Stomach (tissue), 9 donors: Measurements from ENCODE around the gene HAGHL. TPM values are rescaled to one million over a fixed set of nuclear protein-coding genes. Genes with fewer than 3 reads are reported as not detected.

ENCODE experiments used
- DNase-seq, 2 donors: peaks; one replicate each; pipeline versions ENCODE4 v3.0.0 to v3.0.0-alpha.2; 2013 to 2019
- H3K27ac ChIP-seq, 5 donors: fragments of 200-600 bp in 4 of 5; sonication (generic) in 4 of 5; one replicate each; pipeline ENCODE4 v1.5.1; 2013 to 2019; ENCODE audit warnings: mild to moderate bottlenecking in 1 of 5, moderate library complexity in 1 of 5
- H3K27me3 ChIP-seq, 3 donors: fragments of 200-600 bp; sonication (generic); one replicate each; pipeline ENCODE4 v1.5.1; 2017 to 2019; ENCODE audit warnings: mixed run types in 1 of 3
- H3K36me3 ChIP-seq, 4 donors: fragments of 200-600 bp; sonication (generic); 1 replicate in 3 of 4; 2 replicates in 1 of 4; pipeline ENCODE4 v1.5.1; 2016 to 2019
- H3K4me1 ChIP-seq, 4 donors: fragments of 200-600 bp; sonication (generic); one replicate each; pipeline ENCODE4 v1.5.1; 2016 to 2019
- H3K4me3 ChIP-seq, 4 donors: fragments of 200-600 bp; sonication (generic) in 3 of 4; one replicate each; pipeline ENCODE4 v1.5.1; 2016 to 2019; ENCODE audit warnings: mild to moderate bottlenecking in 1 of 4
- H3K9me3 ChIP-seq, 4 donors: fragments of 200-600 bp; sonication (generic); one replicate each; pipeline ENCODE4 v1.5.1; 2016 to 2019
- EP300 ChIP-seq: sonication (generic); formaldehyde crosslinking; IDR thresholded peaks from one replicate; pipeline ENCODE4 v1.6.1; 2017; ENCODE audit warnings: antibody characterized with exemption
- POLR2A ChIP-seq, 4 donors: fragments of 450-650 bp; IDR thresholded peaks; one replicate each; pipeline ENCODE4 v1.6.1; 2016; ENCODE audit warnings: antibody characterized with exemption in 4 of 4, control low read depth in 2 of 4, mild to moderate bottlenecking in 1 of 4, moderate library complexity in 1 of 4
- POLR2AphosphoS5 ChIP-seq, 3 donors: sonication (generic); formaldehyde crosslinking; IDR thresholded peaks; one replicate each; pipeline ENCODE4 v1.6.1; 2016; ENCODE audit warnings: antibody characterized with exemption in 3 of 3
- WGBS, 5 donors: extraction: QIAGEN DNeasy Blood & Tissue Kit in 3 of 5; methylation state at CpG; one replicate each; pipeline versions ENCODE4 v1.1.5 to v1.1.7; 2013 to 2018; 5-methylcytosine and 5-hydroxymethylcytosine counted together
- intact Hi-C: fragments of 100-400 bp; cut with DNase I; formaldehyde crosslinking; loops from one replicate; pipeline ENCODE4 v1.15.1; 2023; ENCODE audit warnings: low total_unique reads
- polyA plus RNA-seq, 3 donors: library from polyadenylated mRNA; stranded (reverse); fragments of 200-250 nt; gene quantifications; one replicate each; pipeline ENCODE4 v1.2.3, GENCODE V29; 2013
- total RNA-seq, 5 donors: library from RNA; depleted of rRNA; stranded (reverse); fragments of >200 nt; gene quantifications; one replicate each; pipeline versions ENCODE4 v1.1.0 to v1.2.3, GENCODE V29; 2014 to 2016
- TF ChIP-seq, protein P1 (sequence below), 7 experiments: fragments of 450-650 bp in 4 of 7; fragments of 200-600 bp in 3 of 7; sonication (generic) in 3 of 7; IDR thresholded peaks; one replicate each; pipeline ENCODE4 v1.5.1; 2016 to 2019; ENCODE audit warnings: antibody characterized with exemption in 7 of 7, control low read depth in 2 of 7, mild to moderate bottlenecking in 1 of 7
- donor health status: healthy with polysubstance abuse.
- donor health status: Bipolar disorder and iron deficiency.
- donor health status: healthy.

The HAGHL gene
- total and polyA plus RNA-seq, 8 donors = 3.1 to 19.9 (median 3.9) TPM; not detected in 2

DNA sequence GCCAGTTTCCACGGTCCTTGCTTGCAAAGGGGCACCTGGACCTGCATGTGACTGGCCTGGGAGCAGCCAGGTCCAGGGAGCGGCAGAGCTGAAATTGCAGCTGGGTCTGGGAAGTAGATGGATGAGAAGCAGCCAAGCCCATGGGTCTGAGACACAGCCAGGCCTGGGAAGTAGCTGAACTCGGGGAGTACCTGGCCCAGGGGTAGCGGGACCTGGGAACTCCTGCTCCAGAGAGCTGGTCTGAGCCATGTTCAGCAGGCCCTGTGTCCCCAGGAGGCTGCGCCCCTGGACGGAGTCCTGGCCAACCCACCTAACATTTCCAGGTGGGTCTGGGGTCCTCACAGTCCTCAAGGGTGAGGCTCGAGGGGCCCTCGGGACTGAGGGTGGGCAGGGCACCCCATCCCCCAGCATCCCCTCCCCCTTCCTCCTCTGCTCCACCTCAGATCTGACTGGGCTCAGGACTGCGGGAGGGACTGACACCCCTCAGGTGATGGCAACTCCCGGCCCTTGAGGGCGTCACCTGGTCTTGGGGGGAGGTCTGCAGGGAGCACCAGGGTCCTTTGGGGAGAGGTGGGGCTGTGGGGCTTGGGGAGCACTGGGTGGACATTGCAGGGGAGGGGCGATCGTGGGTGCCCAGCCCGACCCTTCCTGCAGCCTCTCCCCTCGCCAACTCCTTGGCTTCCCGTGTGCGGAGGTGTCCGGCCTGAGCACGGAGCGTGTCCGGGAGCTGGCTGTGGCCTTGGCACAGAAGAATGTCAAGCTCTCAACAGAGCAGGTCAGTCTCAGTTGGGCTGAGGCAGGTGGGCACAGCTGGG, 36.7 kb downstream of the HAGHL start:
- Histone ChIP-seq H3K9me3 (no peaks in the 10 kb centered on the region), H3K4me1 (peaks cover 0 to 16% (median 3%) of the 10 kb centered on the region in 4 donors), H3K36me3 (no peaks in the 10 kb centered on the region), H3K27me3 (peaks cover 0 to 67% (median 8%) of the 10 kb centered on the region in 3 donors), H3K4me3 (no peak overlapping the region), H3K27ac (no peak overlapping the region)
- no peak for DNase-seq
- intact Hi-C loops = no loop called here
- no peak for TF ChIP-seq EP300
- TF ChIP-seq, protein P1, sequence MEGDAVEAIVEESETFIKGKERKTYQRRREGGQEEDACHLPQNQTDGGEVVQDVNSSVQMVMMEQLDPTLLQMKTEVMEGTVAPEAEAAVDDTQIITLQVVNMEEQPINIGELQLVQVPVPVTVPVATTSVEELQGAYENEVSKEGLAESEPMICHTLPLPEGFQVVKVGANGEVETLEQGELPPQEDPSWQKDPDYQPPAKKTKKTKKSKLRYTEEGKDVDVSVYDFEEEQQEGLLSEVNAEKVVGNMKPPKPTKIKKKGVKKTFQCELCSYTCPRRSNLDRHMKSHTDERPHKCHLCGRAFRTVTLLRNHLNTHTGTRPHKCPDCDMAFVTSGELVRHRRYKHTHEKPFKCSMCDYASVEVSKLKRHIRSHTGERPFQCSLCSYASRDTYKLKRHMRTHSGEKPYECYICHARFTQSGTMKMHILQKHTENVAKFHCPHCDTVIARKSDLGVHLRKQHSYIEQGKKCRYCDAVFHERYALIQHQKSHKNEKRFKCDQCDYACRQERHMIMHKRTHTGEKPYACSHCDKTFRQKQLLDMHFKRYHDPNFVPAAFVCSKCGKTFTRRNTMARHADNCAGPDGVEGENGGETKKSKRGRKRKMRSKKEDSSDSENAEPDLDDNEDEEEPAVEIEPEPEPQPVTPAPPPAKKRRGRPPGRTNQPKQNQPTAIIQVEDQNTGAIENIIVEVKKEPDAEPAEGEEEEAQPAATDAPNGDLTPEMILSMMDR (IDR thresholded peaks at IDR 0.05) = no peak
- TF ChIP-seq POLR2AphosphoS5 (IDR thresholded peaks at IDR 0.05) = no peak
- no peak for TF ChIP-seq POLR2A (IDR thresholded peaks at IDR 0.05)
- WGBS, 5 donors = 70 to 75% (median 74%) methylated on average over 13 to 21 of the region's 21 CpGs

DNA sequence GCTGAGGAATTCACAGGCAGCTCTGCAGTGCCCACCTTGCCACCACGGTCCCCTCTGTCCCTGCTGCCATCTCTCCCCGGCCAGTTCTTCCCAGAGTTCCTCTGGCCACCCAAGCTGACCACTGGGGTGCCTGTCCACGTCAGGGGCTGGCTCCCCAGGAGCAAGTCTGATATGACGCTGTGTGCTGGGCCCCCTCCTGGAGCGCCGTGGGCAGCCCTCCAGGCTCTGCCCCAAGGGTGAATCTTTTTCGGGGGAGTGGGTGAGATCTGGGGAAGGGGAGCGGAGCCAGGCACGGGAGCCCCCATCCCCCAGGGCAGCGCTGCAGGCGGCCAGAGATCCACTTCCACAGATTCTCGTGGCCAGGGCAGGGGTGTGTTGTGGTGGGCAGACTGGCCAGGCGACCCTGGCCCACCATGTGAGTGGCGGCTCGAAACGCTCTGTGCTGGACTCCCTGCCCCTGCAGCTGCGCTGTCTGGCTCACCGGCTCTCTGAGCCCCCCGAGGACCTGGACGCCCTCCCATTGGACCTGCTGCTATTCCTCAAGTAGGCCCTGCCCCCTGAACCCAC, 37.4 kb downstream of the HAGHL start:
- peaks cover 0 to 14% (median 3%) of the 10 kb centered on the region in 4 donors for H3K4me1 ChIP-seq
- H3K36me3 ChIP-seq = no peaks in the 10 kb centered on the region
- intact Hi-C loops = no loop called here
- H3K9me3 ChIP-seq = no peaks in the 10 kb centered on the region
- peaks cover 0 to 73% (median 8%) of the 10 kb centered on the region in 3 donors for H3K27me3 ChIP-seq
- no peak overlapping the region for H3K27ac ChIP-seq
- TF ChIP-seq POLR2A (IDR thresholded peaks at IDR 0.05) = no peak
- TF ChIP-seq POLR2AphosphoS5 (IDR thresholded peaks at IDR 0.05) = no peak
- H3K4me3 ChIP-seq = no peak overlapping the region
- no peak for DNase-seq
- WGBS, 5 donors = 67 to 75% (median 73%) methylated on average over 7 to 20 of the region's 20 CpGs

DNA sequence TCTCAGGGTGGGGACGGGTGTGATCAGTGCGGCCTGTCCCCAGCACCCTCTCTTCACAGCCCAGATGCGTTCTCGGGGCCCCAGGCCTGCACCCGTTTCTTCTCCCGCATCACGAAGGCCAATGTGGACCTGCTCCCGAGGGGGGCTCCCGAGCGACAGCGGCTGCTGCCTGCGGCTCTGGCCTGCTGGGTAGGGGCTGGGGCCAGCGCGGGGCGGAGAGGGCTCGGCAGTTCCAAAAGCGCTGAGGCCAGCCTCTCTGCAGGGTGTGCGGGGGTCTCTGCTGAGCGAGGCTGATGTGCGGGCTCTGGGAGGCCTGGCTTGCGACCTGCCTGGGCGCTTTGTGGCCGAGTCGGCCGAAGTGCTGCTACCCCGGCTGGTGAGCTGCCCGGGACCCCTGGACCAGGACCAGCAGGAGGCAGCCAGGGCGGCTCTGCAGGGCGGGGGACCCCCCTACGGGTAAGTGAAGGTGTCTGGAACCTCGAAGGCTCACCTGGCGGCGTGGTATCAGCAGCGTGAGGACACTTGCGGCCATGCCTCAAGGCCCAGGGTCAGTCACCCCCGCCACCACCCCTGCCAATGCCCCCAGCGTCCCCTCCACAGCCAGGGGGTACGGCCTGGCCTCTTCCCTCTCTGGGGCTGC, 38.1 kb downstream of the HAGHL start:
- 84 to 91% (median 87%) methylated on average over 16 to 38 of the region's 38 CpGs for WGBS, 5 donors
- TF ChIP-seq EP300 (no peak), POLR2AphosphoS5 (IDR thresholded peaks at IDR 0.05) (no peak), POLR2A (IDR thresholded peaks at IDR 0.05) (no peak)

DNA sequence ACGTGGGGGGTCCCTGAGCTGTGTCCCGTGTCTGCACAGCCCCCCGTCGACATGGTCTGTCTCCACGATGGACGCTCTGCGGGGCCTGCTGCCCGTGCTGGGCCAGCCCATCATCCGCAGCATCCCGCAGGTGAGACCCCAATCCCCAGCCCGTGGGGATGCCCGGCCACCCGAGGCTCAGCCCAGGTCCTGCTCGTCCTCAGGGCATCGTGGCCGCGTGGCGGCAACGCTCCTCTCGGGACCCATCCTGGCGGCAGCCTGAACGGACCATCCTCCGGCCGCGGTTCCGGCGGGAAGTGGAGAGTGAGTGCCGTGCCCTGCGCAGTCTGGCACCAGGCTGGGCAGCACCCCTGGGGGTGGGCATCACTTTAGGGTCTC, 38.6 kb downstream of the HAGHL start:
- DNase-seq = no peak
- WGBS, 5 donors = 84 to 93% (median 92%) methylated on average over 19 to 29 of the region's 29 CpGs
- H3K27ac ChIP-seq = no peak overlapping the region
- peaks cover 0 to 2% (median 0%) of the 10 kb centered on the region in 4 donors for H3K4me1 ChIP-seq
- intact Hi-C loops = no loop called here
- H3K27me3 ChIP-seq = peaks cover 0 to 78% (median 6%) of the 10 kb centered on the region in 3 donors
- no peak overlapping the region for H3K4me3 ChIP-seq
- no peaks in the 10 kb centered on the region for H3K9me3 ChIP-seq
- TF ChIP-seq EP300 (no peak), POLR2A (IDR thresholded peaks at IDR 0.05) (no peak), POLR2AphosphoS5 (IDR thresholded peaks at IDR 0.05) (no peak)
- TF ChIP-seq, protein P1 (IDR thresholded peaks at IDR 0.05) = no peak
- no peaks in the 10 kb centered on the region for H3K36me3 ChIP-seq

More for the DNA sequence above, 38.1 kb downstream of the HAGHL start:
- peaks cover 0 to 7% (median under 1%) of the 10 kb centered on the region in 4 donors for H3K4me1 ChIP-seq
- H3K36me3 ChIP-seq = no peaks in the 10 kb centered on the region
- no peak for DNase-seq
- H3K27ac ChIP-seq = no peak overlapping the region
- H3K4me3 ChIP-seq = no peak overlapping the region
- peaks cover 0 to 78% (median 8%) of the 10 kb centered on the region in 3 donors for H3K27me3 ChIP-seq
- H3K9me3 ChIP-seq = no peaks in the 10 kb centered on the region
- intact Hi-C loops = no loop called here
